Measurements from ENCODE around the gene COBL.

Gene COBL

GRCh38 chr7:51113962-51114361, 202.6 kb downstream of the COBL start:
- no peak for DNase-seq (ENCODE audit: low read depth)

GRCh38 chr7:51113560-51113959, 203.0 kb downstream of the COBL start:
- no peak for DNase-seq (ENCODE audit: low read depth)

GRCh38 chr7:51111241-51111940, 205.2 kb downstream of the COBL start:
- no peak for DNase-seq (ENCODE audit: low read depth)

- no peak for DNase-seq (ENCODE audit: low read depth)
These were observed 208.5 kb downstream of the COBL start for GRCh38 chr7:51108134-51108533.

GRCh38 chr7:51104278-51104677, 212.3 kb downstream of the COBL start:
- DNase-seq (ENCODE audit: low read depth): no peak

GRCh38 chr7:51103718-51104117, 212.9 kb downstream of the COBL start:
- DNase-seq (ENCODE audit: low read depth): no peak

GRCh38 chr7:51102828-51103227, 213.8 kb downstream of the COBL start:
- no peak for DNase-seq (ENCODE audit: low read depth)

GRCh38 chr7:51101111-51101757, 215.4 kb downstream of the COBL start:
- no peak for DNase-seq (ENCODE audit: low read depth)

- DNase-seq (ENCODE audit: low read depth): no peak
These were observed 226.2 kb downstream of the COBL start for GRCh38 chr7:51090411-51090810.

- DNase-seq (ENCODE audit: low read depth): no peak
These were observed 231.4 kb downstream of the COBL start for GRCh38 chr7:51085034-51085692.

- no peak for DNase-seq (ENCODE audit: low read depth)
These were observed 232.5 kb downstream of the COBL start for GRCh38 chr7:51084121-51084520.

GRCh38 chr7:51082940-51083533, 233.6 kb downstream of the COBL start:
- no peak for DNase-seq (ENCODE audit: low read depth)

- DNase-seq (ENCODE audit: low read depth): no peak
These were observed 234.3 kb downstream of the COBL start for GRCh38 chr7:51082096-51082840.

- DNase-seq (ENCODE audit: low read depth): no peak
These were observed 235.2 kb downstream of the COBL start for GRCh38 chr7:51081270-51081890.

- no peak for DNase-seq (ENCODE audit: low read depth)
These were observed 235.9 kb downstream of the COBL start for GRCh38 chr7:51080622-51081269.

- DNase-seq (ENCODE audit: low read depth): no peak
These were observed 236.4 kb downstream of the COBL start for GRCh38 chr7:51080216-51080615.

- no peak for DNase-seq (ENCODE audit: low read depth)
These were observed 237.1 kb downstream of the COBL start for GRCh38 chr7:51079494-51079893.

GRCh38 chr7:51078653-51079052, 238.0 kb downstream of the COBL start:
- DNase-seq (ENCODE audit: low read depth): no peak

- no peak for DNase-seq (ENCODE audit: low read depth)
These were observed 238.6 kb downstream of the COBL start for GRCh38 chr7:51077987-51078370.

- DNase-seq (ENCODE audit: low read depth): no peak
These were observed 239.2 kb downstream of the COBL start for GRCh38 chr7:51077316-51077986.
